IMR-90 (cell line): ENCODE results near the gene SNRPB2. TPM values are rescaled to one million over a fixed set of nuclear protein-coding genes. Genes with fewer than 3 reads are reported as not detected.

Experiments used
- ATAC-seq: fragments of 200-7000 bp; cut with Tn5 transposase; 2 replicates; pipeline ENCODE4 v1.9.1; 2020; ENCODE audit warnings: low read depth, mild to moderate bottlenecking, moderate library complexity
- BruUV-seq: library from RNA; stranded (reverse); fragments of 400-500 nt; replicated peaks from 2 replicates; lab custom pipeline; 2021; lab: Mats Ljungman, UMichigan
- CTCF ChIA-PET: fragments of 300-600 bp; formaldehyde crosslinking; extraction: SDS; loops from one replicate; lab custom pipeline; 2021; ENCODE audit warnings: antibody characterized with exemption; lab: Yijun Ruan, JAX
- POLR2A ChIA-PET: fragments of 300-600 bp; sonication (Branson Sonifier 250); formaldehyde crosslinking; loops from one replicate; lab custom pipeline; 2022; ENCODE audit warnings: antibody characterized with exemption; ENCODE audit not compliant: unreplicated experiment; lab: Charles Lee
- DNase-seq: peaks from one replicate; pipeline ENCODE4 v3.0.0; 2013
- H2AFZ ChIP-seq: replicated peaks from 2 replicates; pipeline ENCODE3; 2013; ENCODE audit warnings: low read length, mild to moderate bottlenecking; ENCODE audit not compliant: poor library complexity
- H2AK5ac ChIP-seq: 2 replicates; pipeline ENCODE4 v1.6.1; 2013; ENCODE audit warnings: low read depth, low read length, inconsistent platforms
- H2AK9ac ChIP-seq: replicated peaks from 2 replicates; pipeline ENCODE3; 2013; ENCODE audit warnings: mild to moderate bottlenecking, low read depth, low read length, moderate library complexity; ENCODE audit not compliant: poor library complexity
- H2BK120ac ChIP-seq: 2 replicates; pipeline ENCODE4 v1.6.1; 2013; ENCODE audit warnings: low read depth, low read length, inconsistent platforms
- H2BK15ac ChIP-seq: 3 replicates; pipeline ENCODE4 v1.6.1; 2013; ENCODE audit warnings: low read depth, low read length, inconsistent platforms
- H2BK20ac ChIP-seq: 2 replicates; pipeline ENCODE4 v1.6.1; 2013; ENCODE audit warnings: low read depth, mild to moderate bottlenecking, inconsistent platforms, low read length, moderate library complexity
- H2BK5ac ChIP-seq: 2 replicates; pipeline ENCODE4 v1.6.1; 2013; ENCODE audit warnings: mild to moderate bottlenecking, low read depth, low read length, inconsistent platforms; ENCODE audit not compliant: poor library complexity, severe bottlenecking
- H3K14ac ChIP-seq: replicated peaks from 2 replicates; pipeline ENCODE4 v1.6.1; 2013; ENCODE audit warnings: low read depth, low read length, inconsistent platforms
- H3K18ac ChIP-seq: 2 replicates; pipeline ENCODE4 v1.6.1; 2013; ENCODE audit warnings: low read depth, low read length, control low read depth
- H3K23ac ChIP-seq: 2 replicates; pipeline ENCODE4 v1.6.1; 2013; ENCODE audit warnings: low read depth, low read length, inconsistent platforms
- H3K27ac ChIP-seq: 2 replicates; pipeline ENCODE4 v1.5.1; 2013; ENCODE audit warnings: mild to moderate bottlenecking, control low read depth, low read length; ENCODE audit not compliant: insufficient read depth
- H3K27me3 ChIP-seq: 2 replicates; pipeline ENCODE4 v1.6.1; 2013; ENCODE audit warnings: low read length; ENCODE audit not compliant: control insufficient read depth, insufficient read depth
- H3K36me3 ChIP-seq: 2 replicates; pipeline ENCODE4 v1.6.1; 2013; ENCODE audit warnings: low read length, mixed read lengths; ENCODE audit not compliant: control insufficient read depth, insufficient read depth
- H3K4ac ChIP-seq: 2 replicates; pipeline ENCODE4 v1.6.1; 2013; ENCODE audit warnings: low read depth, low read length, inconsistent platforms
- H3K4me1 ChIP-seq: 2 replicates; pipeline ENCODE4 v1.6.1; 2013; ENCODE audit warnings: low read length, mixed read lengths; ENCODE audit not compliant: control insufficient read depth, insufficient read depth
- H3K4me2 ChIP-seq: 2 replicates; pipeline ENCODE4 v1.6.1; 2013; ENCODE audit warnings: low read depth, mild to moderate bottlenecking, control low read depth, low read length, moderate library complexity
- H3K4me3 ChIP-seq: 2 replicates; pipeline ENCODE4 v1.5.1; 2013; ENCODE audit warnings: low read depth, mild to moderate bottlenecking, control low read depth, low read length, moderate library complexity; ENCODE audit not compliant: insufficient read depth
- H3K56ac ChIP-seq: 2 replicates; pipeline ENCODE4 v1.6.1; 2013; ENCODE audit warnings: low read length, inconsistent platforms; ENCODE audit not compliant: insufficient read depth; ENCODE audit errors: extremely low read depth
- H3K79me1 ChIP-seq, 2 experiments: 2 replicates each; pipeline ENCODE4 v1.6.1; 2013; ENCODE audit warnings: low read length in 2 of 2, inconsistent platforms in 1 of 2, low read depth in 1 of 2
- H3K9ac ChIP-seq: 2 replicates; pipeline ENCODE4 v1.6.1; 2013; ENCODE audit warnings: low read depth, low read length, control low read depth
- H3K9me1 ChIP-seq: 2 replicates; pipeline ENCODE4 v1.6.1; 2013; ENCODE audit warnings: low read length, inconsistent platforms; ENCODE audit not compliant: insufficient read depth
- H3K9me3 ChIP-seq: 2 replicates; pipeline ENCODE4 v1.6.1; 2013; ENCODE audit warnings: low read length; ENCODE audit not compliant: control insufficient read depth, insufficient read depth
- H4K20me1 ChIP-seq: 2 replicates; pipeline ENCODE4 v1.6.1; 2013; ENCODE audit warnings: low read length, inconsistent platforms; ENCODE audit not compliant: insufficient read depth
- H4K5ac ChIP-seq: 2 replicates; pipeline ENCODE4 v1.6.1; 2013; ENCODE audit warnings: mild to moderate bottlenecking, low read depth, low read length, control low read depth
- H4K8ac ChIP-seq, 2 experiments: 2 replicates each; pipeline ENCODE4 v1.6.1; 2013; ENCODE audit warnings: low read depth in 2 of 2, low read length in 2 of 2, control low read depth in 1 of 2, inconsistent platforms in 1 of 2
- H4K91ac ChIP-seq: 2 replicates; pipeline ENCODE4 v1.6.1; 2013; ENCODE audit warnings: low read depth, low read length, inconsistent platforms; ENCODE audit not compliant: insufficient read depth
- ELK1 ChIP-seq: fragments of 150-350 bp; IDR thresholded peaks from 2 replicates; pipeline ENCODE4 v1.6.1; 2016; ENCODE audit warnings: low read depth, mild to moderate bottlenecking, low read length, moderate library complexity, borderline replicate concordance
- WGBS, 2 experiments: methylation state at CpG; one replicate each; pipeline versions ENCODE4 v1.1.5 to v1.1.7; 2013; ENCODE audit warnings: missing lambda C conversion rate in 2 of 2; ENCODE audit not compliant: insufficient read length in 1 of 2; ENCODE audit errors: extremely low coverage in 2 of 2; 5-methylcytosine and 5-hydroxymethylcytosine counted together
- dilution Hi-C: fragments of 300-500 bp; cut with HindIII; formaldehyde crosslinking; loops from one replicate; pipeline ENCODE4 v1.14.3; 2018; ENCODE audit warnings: low sequenced_read_pairs; ENCODE audit not compliant: unreplicated experiment
- in situ Hi-C: fragments of 300-500 bp; cut with MboI; formaldehyde crosslinking; loops from 3 replicates; pipeline ENCODE4 v1.14.3; 2019; ENCODE audit warnings: low sequenced_read_pairs, inconsistent platforms, mixed read lengths
- intact Hi-C: fragments of 100-400 bp; cut with micrococcal nuclease; formaldehyde crosslinking; loops from 2 replicates; pipeline ENCODE4 v1.10.0; 2022
- polyA plus RNA-seq, 3 experiments: library from polyadenylated mRNA; depleted of rRNA; stranded (reverse); fragments of >200 nt; gene quantifications; 2 replicates each; pipeline ENCODE4 v1.2.3, GENCODE V29; 2012; ENCODE audit warnings: low replicate concordance in 1 of 3
- total RNA-seq: library from RNA; depleted of rRNA; stranded (reverse); fragments of >200 nt; gene quantifications from 2 replicates; pipeline ENCODE4 v1.2.3, GENCODE V29; 2012

The SNRPB2 gene
- total and polyA plus RNA-seq, 2 of the 4 experiments (the other 2 are of a cell fraction) = 27.1 to 65.6 TPM

- no peaks in the 10 kb centered on the region for H3K79me1 ChIP-seq
- TF ChIP-seq ELK1 = no peak
- no CpG with 5 or more reads among the region's 1 CpG for WGBS, 2 experiments
- ChIA-PET CTCF (no interaction called here), POLR2A (no interaction called here)
- H2BK5ac ChIP-seq = no peak overlapping the region
- H4K20me1 ChIP-seq = no peaks in the 10 kb centered on the region
- H3K9me1 ChIP-seq = no peaks in the 10 kb centered on the region
- no peak overlapping the region for H2BK20ac ChIP-seq
- no peak overlapping the region for H3K27ac ChIP-seq
- intact Hi-C loops (no loop called here), in situ Hi-C loops (no loop called here), dilution Hi-C loops (no loop called here)
- ATAC-seq (no peak), DNase-seq (no peak)
- H4K8ac ChIP-seq = no peak overlapping the region
- no peaks in the 10 kb centered on the region for H3K4me1 ChIP-seq
- H3K9ac ChIP-seq = no peak overlapping the region
- no peak overlapping the region for H2BK15ac ChIP-seq
- no peaks in the 10 kb centered on the region; the same call in 1 of the 2 replicates for H3K27me3 ChIP-seq
- no TSS peak for BruUV-seq
- no peak overlapping the region for H3K18ac ChIP-seq
- H3K4me2 ChIP-seq = no peak overlapping the region
- no peak overlapping the region for H2AK5ac ChIP-seq
- H2BK120ac ChIP-seq = no peak overlapping the region
- no peak overlapping the region for H3K56ac ChIP-seq
- no peak overlapping the region for H3K4ac ChIP-seq
- H4K5ac ChIP-seq = no peak overlapping the region
- H3K23ac ChIP-seq = no peak overlapping the region
- H3K14ac ChIP-seq = no peak overlapping the region
- H3K9me3 ChIP-seq = no peaks in the 10 kb centered on the region
- H2AFZ ChIP-seq = no peak overlapping the region
- no peaks in the 10 kb centered on the region for H3K36me3 ChIP-seq
- no peak overlapping the region for H3K4me3 ChIP-seq
- H2AK9ac ChIP-seq = no peak overlapping the region
- no peak overlapping the region for H4K91ac ChIP-seq
Observed at GRCh38 chr20:16777126-16777525, 47.3 kb downstream of the SNRPB2 start.
